Activated T-cell treated with anti-CD3 and anti-CD28 coated beads, Interleukin-2, amount 50 U/mL, for 72 hours (primary cell): ENCODE results near the gene MROH2A. TPM values are rescaled to one million over a fixed set of nuclear protein-coding genes. Genes with fewer than 3 reads are reported as not detected.
"Not testable (repeated sequence)": the region's sequence is repeated elsewhere in the genome, so short reads cannot be mapped to it uniquely, and the experiment has no call there.

Source experiments
- ATAC-seq, 2 donors: fragments of 150-1000 bp; cut with Tn5 transposase; replicated peaks in 1 of 2; 2 replicates each; pipeline ENCODE4 v1.10.0; 2021; ENCODE audit warnings: moderate library complexity in 2 of 2, mild to moderate bottlenecking in 1 of 2
- DNase-seq, 2 donors: peaks; one replicate each; pipeline ENCODE4 v3.0.0; 2021 to 2022; ENCODE audit warnings: mixed read lengths in 1 of 2
- H3K27ac Mint-ChIP-seq: one replicate; pipeline ENCODE4 v1.8.0; 2022; ENCODE audit warnings: mild to moderate bottlenecking, moderate library complexity, mixed read lengths
- H3K27me3 Mint-ChIP-seq: one replicate; pipeline ENCODE4 v1.8.0; 2022; ENCODE audit warnings: low read depth, mixed read lengths
- H3K36me3 Mint-ChIP-seq, 2 donors: one replicate each; pipeline ENCODE4 v1.8.0; 2022; ENCODE audit warnings: mixed read lengths in 2 of 2, mild to moderate bottlenecking in 1 of 2; ENCODE audit not compliant: insufficient read depth in 2 of 2
- H3K4me1 Mint-ChIP-seq: one replicate; pipeline ENCODE4 v1.8.0; 2022; ENCODE audit warnings: low read depth, mixed read lengths
- H3K4me3 Mint-ChIP-seq, 2 donors: one replicate each; pipeline ENCODE4 v1.8.0; 2022; ENCODE audit warnings: mild to moderate bottlenecking in 2 of 2, mixed read lengths in 2 of 2, moderate library complexity in 2 of 2
- H3K9me3 Mint-ChIP-seq, 2 donors: one replicate each; pipeline ENCODE4 v1.8.0; 2022; ENCODE audit warnings: mixed read lengths in 2 of 2
- total RNA-seq, 2 donors: library from RNA; stranded (reverse); gene quantifications; one replicate each; pipeline ENCODE4 v1.2.3, GENCODE V29; 2022

MROH2A gene
- total RNA-seq = not detected

GRCh38 chr2:233778030-233778429 lies at the start of gene MROH2A:
TSS of gene MROH2A (plus strand) at chr2:233778330. CDS start at chr2:233779359, 1,029 bp downstream.
- ATAC-seq (no peak), DNase-seq (no peak)
- peaks cover 11% of the 10 kb centered on the region for H3K27me3 Mint-ChIP-seq
- H3K4me3 Mint-ChIP-seq = no peak within 1 kb of the TSS
- H3K4me1 Mint-ChIP-seq = no peaks in the 10 kb centered on the region
- H3K27ac Mint-ChIP-seq = no peak within 1 kb of the TSS
- H3K36me3 Mint-ChIP-seq = peaks cover 2 to 4% of the 10 kb centered on the region in 2 donors
- peaks cover 7 to 10% of the 10 kb centered on the region in 2 donors for H3K9me3 Mint-ChIP-seq

GRCh38 chr2:233728723-233729301 lies 49.3 kb upstream of the MROH2A start, which contains the start of gene UGT1A3:
TSS of gene UGT1A3 (plus strand) at chr2:233729042. CDS start at chr2:233729127, 85 bp downstream.
- ATAC-seq (no peak), DNase-seq (no peak)
- Mint-ChIP-seq H3K4me3 (no peak within 1 kb of the TSS), H3K9me3 (no peaks in the 10 kb centered on the region), H3K36me3 (no peaks in the 10 kb centered on the region), H3K4me1 (no peaks in the 10 kb centered on the region), H3K27me3 (no peaks in the 10 kb centered on the region), H3K27ac (no peak within 1 kb of the TSS)

GRCh38 chr2:233736868-233737653 lies 41.1 kb upstream of the MROH2A start:
- H3K27me3 Mint-ChIP-seq = peaks cover 35% of the 10 kb centered on the region
- H3K36me3 Mint-ChIP-seq, ATAC-seq: not testable (repeated sequence)

GRCh38 chr2:233740870-233741269 lies 37.3 kb upstream of the MROH2A start:
- Mint-ChIP-seq H3K27ac (no peak overlapping the region), H3K27me3 (peaks cover 17% of the 10 kb centered on the region), H3K4me3 (no peak overlapping the region), H3K9me3 (no peaks in the 10 kb centered on the region), H3K4me1 (no peaks in the 10 kb centered on the region), H3K36me3 (no peaks in the 10 kb centered on the region)
- no peak for ATAC-seq
- DNase-seq = no peak

More at GRCh38 chr2:233736868-233737653, 41.1 kb upstream of the MROH2A start:
- not testable (repeated sequence) for H3K4me3 Mint-ChIP-seq, H3K27ac Mint-ChIP-seq, DNase-seq, H3K9me3 Mint-ChIP-seq, H3K4me1 Mint-ChIP-seq

- Mint-ChIP-seq H3K36me3 (no peaks in the 10 kb centered on the region), H3K4me3 (no peak overlapping the region), H3K9me3 (no peaks in the 10 kb centered on the region), H3K27me3 (peaks cover 12% of the 10 kb centered on the region), H3K27ac (no peak overlapping the region), H3K4me1 (no peaks in the 10 kb centered on the region)
- ATAC-seq (no peak), DNase-seq (no peak)
These were observed 34.5 kb upstream of the MROH2A start for GRCh38 chr2:233743464-233744259.

- peaks cover 14% of the 10 kb centered on the region for H3K27me3 Mint-ChIP-seq
These were observed 32.9 kb upstream of the MROH2A start for GRCh38 chr2:233745073-233745755.

GRCh38 chr2:233745838-233746237 lies 32.3 kb upstream of the MROH2A start:
- H3K27me3 Mint-ChIP-seq = peaks cover 14% of the 10 kb centered on the region
- H3K4me1 Mint-ChIP-seq, ATAC-seq, H3K36me3 Mint-ChIP-seq, H3K27ac Mint-ChIP-seq, DNase-seq, H3K4me3 Mint-ChIP-seq, H3K9me3 Mint-ChIP-seq: not testable (repeated sequence)

More at GRCh38 chr2:233745073-233745755, 32.9 kb upstream of the MROH2A start:
- Mint-ChIP-seq H3K4me3 (no peak overlapping the region), H3K36me3 (peaks cover 0 to 2% of the 10 kb centered on the region in 2 donors), H3K9me3 (peaks cover 0 to 4% of the 10 kb centered on the region in 2 donors), H3K4me1 (no peaks in the 10 kb centered on the region), H3K27ac (no peak overlapping the region)
- no peak for ATAC-seq
- no peak for DNase-seq

- peaks cover 14% of the 10 kb centered on the region for H3K27me3 Mint-ChIP-seq
- peaks cover 4 to 5% of the 10 kb centered on the region in 2 donors for H3K9me3 Mint-ChIP-seq
- peaks cover 1 to 4% of the 10 kb centered on the region in 2 donors for H3K36me3 Mint-ChIP-seq
- H3K27ac Mint-ChIP-seq = no peak overlapping the region
- ATAC-seq (no peak), DNase-seq (no peak)
- no peaks in the 10 kb centered on the region for H3K4me1 Mint-ChIP-seq
- no peak overlapping the region for H3K4me3 Mint-ChIP-seq
These were observed 31.5 kb upstream of the MROH2A start for GRCh38 chr2:233746475-233747282.

GRCh38 chr2:233747283-233747544 lies 30.9 kb upstream of the MROH2A start:
- peaks cover 14% of the 10 kb centered on the region for H3K27me3 Mint-ChIP-seq
- H3K4me1 Mint-ChIP-seq = no peaks in the 10 kb centered on the region
- H3K4me3 Mint-ChIP-seq = no peak overlapping the region
- no peak overlapping the region for H3K27ac Mint-ChIP-seq
- H3K9me3 Mint-ChIP-seq = peaks cover 4 to 5% of the 10 kb centered on the region in 2 donors
- peaks cover 1 to 4% of the 10 kb centered on the region in 2 donors for H3K36me3 Mint-ChIP-seq
- ATAC-seq (no peak), DNase-seq (no peak)

- H3K27ac Mint-ChIP-seq, H3K4me3 Mint-ChIP-seq, ATAC-seq, H3K9me3 Mint-ChIP-seq, DNase-seq, H3K36me3 Mint-ChIP-seq, H3K4me1 Mint-ChIP-seq: not testable (repeated sequence)
- peaks cover 20% of the 10 kb centered on the region for H3K27me3 Mint-ChIP-seq
These were observed 27.4 kb upstream of the MROH2A start for GRCh38 chr2:233750689-233751088.

- peaks cover 20% of the 10 kb centered on the region for H3K27me3 Mint-ChIP-seq
- not testable (repeated sequence) for H3K4me3 Mint-ChIP-seq, DNase-seq, H3K9me3 Mint-ChIP-seq, H3K4me1 Mint-ChIP-seq, ATAC-seq, H3K27ac Mint-ChIP-seq, H3K36me3 Mint-ChIP-seq
These were observed 26.7 kb upstream of the MROH2A start for GRCh38 chr2:233751212-233752009.
